Cardiac fibroblast (primary cell): ENCODE measurements around the gene ONECUT1.

Experiments
- DNase-seq, 2 donors: peaks; one replicate each; pipeline versions ENCODE4 v3.0.0 to v3.0.0-alpha.2; 2010; ENCODE audit warnings: low read depth in 2 of 2
- H3K4me3 ChIP-seq, 2 donors: replicated peaks in 1 of 2; 1 replicate in 1 of 2; 2 replicates in 1 of 2; pipeline ENCODE4 v1.5.1; 2011; ENCODE audit warnings: low read depth in 2 of 2, low read length in 2 of 2, mild to moderate bottlenecking in 2 of 2, moderate library complexity in 1 of 2
- CTCF ChIP-seq: IDR thresholded peaks from one replicate; pipeline ENCODE4 v1.5.1; 2011; ENCODE audit warnings: low read depth, mild to moderate bottlenecking, low read length, inconsistent platforms

The ONECUT1 gene

DNA sequence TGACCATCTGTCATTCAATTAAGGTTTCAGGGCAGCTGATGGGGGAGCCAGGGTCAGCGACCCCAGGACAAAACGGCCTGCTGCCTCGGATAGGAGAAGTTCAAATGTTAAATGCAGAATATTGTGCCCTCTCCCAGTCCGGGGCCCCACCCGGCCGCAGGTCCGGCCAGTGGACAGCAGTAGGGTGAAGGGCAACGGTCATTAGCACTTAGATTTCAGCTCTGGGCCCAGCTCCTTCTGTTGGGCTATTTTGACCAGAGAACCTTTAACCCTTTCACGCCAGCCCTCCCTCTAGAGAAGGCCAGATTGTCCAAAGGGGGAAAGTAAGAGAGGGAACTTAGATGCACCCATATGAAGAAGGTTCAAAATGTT is 16.1 kb upstream of the ONECUT1 start:
- no peak for TF ChIP-seq CTCF
- no peak overlapping the region for H3K4me3 ChIP-seq
- no peak for DNase-seq

GRCh38 chr15:52805351-52806283 is 15.5 kb upstream of the ONECUT1 start:
- no peak overlapping the region for H3K4me3 ChIP-seq
- TF ChIP-seq CTCF = peak; percentile 11
- no peak for DNase-seq

- no peak for DNase-seq
- H3K4me3 ChIP-seq = no peak overlapping the region
- no peak for TF ChIP-seq CTCF
Observed at GRCh38 chr15:52804526-52805081, 14.5 kb upstream of the ONECUT1 start.

DNA sequence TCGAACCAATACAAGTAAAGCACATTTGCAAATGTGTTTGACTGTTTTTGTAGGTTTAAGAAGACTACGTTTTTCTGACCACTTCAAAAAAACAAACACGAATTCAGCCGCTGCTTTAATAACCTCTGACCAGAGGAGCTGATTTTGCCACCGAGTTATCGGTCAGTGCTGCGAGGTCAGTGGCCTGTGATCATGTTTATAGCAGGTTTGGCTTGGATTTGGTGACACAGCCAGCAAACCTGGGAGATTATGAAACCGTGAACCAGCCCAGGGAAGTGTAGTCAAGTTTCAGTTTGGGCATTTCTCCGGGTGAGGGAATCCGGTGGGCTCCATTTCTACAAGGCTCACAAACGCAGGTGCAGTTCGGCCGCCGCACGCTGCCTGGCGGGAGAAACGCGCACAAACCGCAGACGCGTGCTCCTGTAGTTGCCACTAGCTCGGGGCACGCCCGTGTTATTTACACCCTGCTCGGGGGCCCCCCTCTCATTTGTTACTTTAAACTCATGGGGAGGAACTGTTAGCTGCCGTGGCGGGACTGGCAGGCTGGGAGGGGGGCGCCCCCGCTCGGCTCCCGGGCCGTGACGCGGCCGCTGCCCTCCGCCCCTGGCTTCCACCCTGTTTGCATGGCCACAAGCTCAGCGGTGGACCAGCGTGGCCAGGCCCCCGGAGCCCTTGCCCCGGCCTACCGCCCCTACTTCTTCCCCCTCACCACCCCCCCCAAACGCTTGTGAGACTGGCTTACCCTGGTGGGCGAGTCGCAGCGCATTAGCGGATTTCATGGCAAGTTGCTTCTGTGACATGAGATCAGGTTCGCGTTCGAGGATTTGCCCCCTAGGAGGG is 13.6 kb upstream of the ONECUT1 start:
- DNase-seq = no peak
- H3K4me3 ChIP-seq = no peak overlapping the region
- TF ChIP-seq CTCF = no peak

- H3K4me3 ChIP-seq = no peak overlapping the region
- DNase-seq = no peak
- no peak for TF ChIP-seq CTCF
Observed at GRCh38 chr15:52803108-52803466, 13.0 kb upstream of the ONECUT1 start.

- no peak for TF ChIP-seq CTCF
- H3K4me3 ChIP-seq = no peak overlapping the region
- DNase-seq = no peak
Observed at GRCh38 chr15:52802110-52802509, 12.0 kb upstream of the ONECUT1 start.
